GM23248 (cell line): ENCODE results near the gene EML5. TPM values are rescaled to one million over a fixed set of nuclear protein-coding genes. Genes with fewer than 3 reads are reported as not detected.

ENCODE experiments used
- DNase-seq: peaks from one replicate; pipeline ENCODE4 v3.0.0-alpha.2; 2015
- H2AFZ ChIP-seq: fragments of 200-600 bp; sonication (generic); 2 replicates; pipeline ENCODE4 v1.6.1; 2016; ENCODE audit warnings: antibody characterized with exemption
- H3F3A ChIP-seq: fragments of 200-600 bp; sonication (generic); 2 replicates; pipeline ENCODE4 v1.6.1; 2016; ENCODE audit warnings: mild to moderate bottlenecking, antibody characterized with exemption, mixed run types; ENCODE audit not compliant: insufficient read depth
- H3K27ac ChIP-seq: fragments of 200-600 bp; sonication (generic); 2 replicates; pipeline ENCODE4 v1.5.1; 2016; ENCODE audit warnings: mild to moderate bottlenecking
- H3K27me3 ChIP-seq: fragments of 200-600 bp; sonication (generic); replicated peaks from 2 replicates; pipeline ENCODE4 v1.6.1; 2016; ENCODE audit warnings: mild to moderate bottlenecking; ENCODE audit not compliant: insufficient read depth
- H3K36me3 ChIP-seq: fragments of 200-600 bp; sonication (generic); 2 replicates; pipeline ENCODE4 v1.6.1; 2016; ENCODE audit warnings: low read depth, mild to moderate bottlenecking
- H3K4me1 ChIP-seq: fragments of 200-600 bp; sonication (generic); 2 replicates; pipeline ENCODE4 v1.6.1; 2016; ENCODE audit warnings: mild to moderate bottlenecking; ENCODE audit not compliant: insufficient read depth
- H3K4me2 ChIP-seq: fragments of 200-600 bp; sonication (generic); one replicate; pipeline ENCODE4 v1.6.1; 2016; ENCODE audit warnings: mild to moderate bottlenecking; ENCODE audit not compliant: unreplicated experiment
- H3K4me3 ChIP-seq: fragments of 200-600 bp; sonication (generic); 2 replicates; pipeline ENCODE4 v1.5.1; 2016; ENCODE audit warnings: mild to moderate bottlenecking
- H3K79me2 ChIP-seq: fragments of 200-600 bp; sonication (generic); 2 replicates; pipeline ENCODE4 v1.6.1; 2016; ENCODE audit warnings: mild to moderate bottlenecking; ENCODE audit not compliant: insufficient read depth
- H3K9ac ChIP-seq: fragments of 200-600 bp; sonication (generic); 2 replicates; pipeline ENCODE4 v1.6.1; 2016; ENCODE audit warnings: mild to moderate bottlenecking
- H3K9me2 ChIP-seq: fragments of 200-600 bp; sonication (generic); 2 replicates; pipeline ENCODE4 v1.6.1; 2016; ENCODE audit warnings: mixed run types, mild to moderate bottlenecking, moderate library complexity; ENCODE audit not compliant: insufficient read depth
- H3K9me3 ChIP-seq: fragments of 200-600 bp; sonication (generic); one replicate; pipeline ENCODE4 v1.6.1; 2017; ENCODE audit warnings: low read depth
- H4K20me1 ChIP-seq: fragments of 200-600 bp; sonication (generic); 2 replicates; pipeline ENCODE4 v1.6.0; 2016; ENCODE audit not compliant: insufficient read depth
- EZH2 ChIP-seq: fragments of 200-600 bp; sonication (generic); IDR thresholded peaks from 2 replicates; pipeline ENCODE4 v1.6.1; 2018; ENCODE audit warnings: antibody characterized with exemption, mild to moderate bottlenecking; ENCODE audit not compliant: insufficient read depth, poor library complexity, severe bottlenecking
- EZH2phosphoT487 ChIP-seq: fragments of 200-600 bp; sonication (generic); IDR thresholded peaks from 2 replicates; pipeline ENCODE4 v1.6.1; 2018; ENCODE audit warnings: antibody characterized with exemption, moderate library complexity, mild to moderate bottlenecking, low read depth; ENCODE audit not compliant: insufficient read depth
- WGBS, 2 experiments: methylation state at CpG; one replicate each; pipeline ENCODE4 v1.1.6; 2015 to 2017; ENCODE audit warnings: low lambda C conversion rate in 2 of 2, low coverage in 1 of 2; ENCODE audit errors: missing lambda C conversion rate in 2 of 2; 5-methylcytosine and 5-hydroxymethylcytosine counted together
- in situ Hi-C: fragments of 300-500 bp; cut with MboI; formaldehyde crosslinking; loops from 2 replicates; pipeline ENCODE4 v1.15.0; 2020
- polyA plus RNA-seq: library from polyadenylated mRNA; unstranded; fragments of >200 nt; fragmentation: Nextera tagmentation; extraction: Ambion mirVana; gene quantifications from 2 replicates; pipeline ENCODE4 v1.2.1, GENCODE V29; 2016
- small RNA-seq: library from RNA; depleted of rRNA; stranded (forward); fragments of <200 nt; gene quantifications from one replicate; pipeline ENCODE3, GENCODE V24; 2014; ENCODE audit warnings: low read depth, low replicate concordance
- total RNA-seq: library from RNA; depleted of rRNA; stranded (reverse); fragments of >200 nt; shearing (Covaris generic); gene quantifications from 2 replicates; pipeline ENCODE4 v1.2.3, GENCODE V29; 2014; rRNA removed

The EML5 gene
- total and polyA plus RNA-seq, 2 experiments from 2014 or later, result under 0.01 to 0.25 TPM

- DNase-seq, result peak; percentile 7
- Histone ChIP-seq H4K20me1 (peaks cover 7% of the 10 kb centered on the region; the same call in 1 of the 2 replicates), H3K4me2 (peak overlapping the region; percentile 97), H3K79me2 (peaks cover 52% of the 10 kb centered on the region), H3K9me3 (no peaks in the 10 kb centered on the region), H3K4me1 (peaks cover 14% of the 10 kb centered on the region), H3K4me3 (peak overlapping the region; percentile 87), H3K27ac (peak overlapping the region; percentile 73; the same call in 1 of the 2 replicates), H3K27me3 (no peaks in the 10 kb centered on the region), H3K9me2 (no peaks in the 10 kb centered on the region), H3K36me3 (peaks cover 20% of the 10 kb centered on the region), H2AFZ (peak overlapping the region; percentile 88), H3F3A (peaks cover 9% of the 10 kb centered on the region; the same call in 1 of the 2 replicates), H3K9ac (peak overlapping the region; percentile 85)
- 24 to 28% methylated on average over 7 of the region's 7 CpGs for WGBS, 2 experiments
- no peak for TF ChIP-seq EZH2
- TF ChIP-seq EZH2phosphoT487, result no peak
- in situ Hi-C loops, result loop anchor here (25.0 kb wide), 1 partner anchor 552 kb away; the partner anchor contains the start of gene GPR65
These were observed 228.9 kb downstream of the EML5 start for GRCh38 chr14:88563845-88564244.

GRCh38 chr14:88562831-88563686 is 229.7 kb downstream of the EML5 start, which contains the start of gene ZC3H14:
Gene ZC3H14 (plus strand): TSS chr14:88563037. CDS start chr14:88563134, 97 bp downstream.
- peak; percentile 94 for DNase-seq
- no peak for TF ChIP-seq EZH2
- no peak for TF ChIP-seq EZH2phosphoT487
- in situ Hi-C loops, result loop anchor here (25.0 kb wide), 1 partner anchor 551 kb away; the partner anchor contains the start of gene GPR65
- WGBS, 2 experiments, result 1% methylated on average over 68 to 88 of the region's 99 CpGs
- Histone ChIP-seq H3K4me2 (peak within 1 kb of the TSS; percentile 97), H3K4me1 (peaks cover 14% of the 10 kb centered on the region), H2AFZ (peak within 1 kb of the TSS; percentile 88), H3F3A (peaks cover 9% of the 10 kb centered on the region; the same call in 1 of the 2 replicates), H3K79me2 (peaks cover 44% of the 10 kb centered on the region), H3K4me3 (peak within 1 kb of the TSS; percentile 87), H3K9me2 (no peaks in the 10 kb centered on the region), H3K9ac (peak within 1 kb of the TSS; percentile 85), H4K20me1 (peaks cover 7% of the 10 kb centered on the region; the same call in 1 of the 2 replicates), H3K9me3 (no peaks in the 10 kb centered on the region), H3K36me3 (peaks cover 13% of the 10 kb centered on the region), H3K27me3 (no peaks in the 10 kb centered on the region), H3K27ac (peak within 1 kb of the TSS; percentile 73)

- H3F3A ChIP-seq, result peaks cover 9% of the 10 kb centered on the region; the same call in 1 of the 2 replicates
- no peaks in the 10 kb centered on the region for H3K9me3 ChIP-seq
- H3K9ac ChIP-seq, result peak overlapping the region; percentile 85
- DNase-seq, result peak; percentile 4
- no peaks in the 10 kb centered on the region for H3K27me3 ChIP-seq
- in situ Hi-C loops, result loop anchor here (25.0 kb wide), 1 partner anchor 550 kb away; the partner anchor contains the start of gene GPR65
- peaks cover 14% of the 10 kb centered on the region for H3K4me1 ChIP-seq
- H3K79me2 ChIP-seq, result peaks cover 38% of the 10 kb centered on the region
- peak overlapping the region; percentile 87 for H3K4me3 ChIP-seq
- no peaks in the 10 kb centered on the region for H3K9me2 ChIP-seq
- no peak overlapping the region for H3K27ac ChIP-seq
- peak overlapping the region; percentile 97 for H3K4me2 ChIP-seq
- peaks cover 7% of the 10 kb centered on the region; the same call in 1 of the 2 replicates for H4K20me1 ChIP-seq
- TF ChIP-seq EZH2phosphoT487 (no peak), EZH2 (no peak)
- WGBS, 2 experiments, result 13 to 21% methylated on average over 5 of the region's 5 CpGs
- H2AFZ ChIP-seq, result peak overlapping the region; percentile 88
- peaks cover 7% of the 10 kb centered on the region; the same call in 1 of the 2 replicates for H3K36me3 ChIP-seq
These were observed 230.3 kb downstream of the EML5 start for GRCh38 chr14:88562532-88562830.

Small RNAs within 50 kb of the gene (small RNA-seq; reads per million reads assigned to genes)
- gene RF00019 (not detected), gene RNU4-92P (not detected)

Other genes starting within 250 kb of the EML5 start
- gene PTPN21, start 237.9 kb downstream of the EML5 start, total RNA-seq, result 13.3 and 21.2 TPM in 2 replicates
- gene PTPN21, start 237.9 kb downstream of the EML5 start, polyA plus RNA-seq, result 5.7 and 7.8 TPM in 2 replicates
- gene ZC3H14, start 229.9 kb downstream of the EML5 start, total RNA-seq, result 70.0 and 70.1 TPM in 2 replicates
- 65.6 and 67.9 TPM in 2 replicates for gene ZC3H14, start 229.9 kb downstream of the EML5 start, polyA plus RNA-seq
- gene TTC8, start 31.7 kb upstream of the EML5 start, total RNA-seq, result 47.7 and 49.4 TPM in 2 replicates
- 37.7 and 38.3 TPM in 2 replicates for gene TTC8, start 31.7 kb upstream of the EML5 start, polyA plus RNA-seq